Neutrophil (primary cell): ENCODE data around the gene RFXANK.

Source experiments
- H3K27ac ChIP-seq: fragments of 200-600 bp; sonication (generic); 2 replicates; pipeline ENCODE4 v1.5.1; 2016; ENCODE audit warnings: mild to moderate bottlenecking, moderate library complexity
- H3K27me3 ChIP-seq: fragments of 200-600 bp; sonication (generic); 2 replicates; pipeline ENCODE4 v1.6.0; 2016; ENCODE audit warnings: mild to moderate bottlenecking
- H3K36me3 ChIP-seq: fragments of 200-600 bp; sonication (generic); 2 replicates; pipeline ENCODE4 v1.5.1; 2017
- H3K4me1 ChIP-seq, 2 experiments: fragments of 200-600 bp in 1 of 2; sonication (generic) in 1 of 2; 1 replicate in 1 of 2; 2 replicates in 1 of 2; pipeline versions ENCODE4 v1.5.1 to v1.6.1; 2013 to 2016; ENCODE audit warnings: low read depth in 1 of 2, low read length in 1 of 2, mild to moderate bottlenecking in 1 of 2, moderate library complexity in 1 of 2; ENCODE audit not compliant: control insufficient read depth in 1 of 2, insufficient read depth in 1 of 2
- H3K4me3 ChIP-seq, 2 experiments: fragments of 200-600 bp in 1 of 2; sonication (generic) in 1 of 2; 1 replicate in 1 of 2; 2 replicates in 1 of 2; pipeline ENCODE4 v1.5.1; 2013 to 2016; ENCODE audit warnings: low read depth in 1 of 2, low read length in 1 of 2, mild to moderate bottlenecking in 1 of 2, moderate library complexity in 1 of 2
- H3K9me3 ChIP-seq: fragments of 200-600 bp; sonication (generic); 2 replicates; pipeline ENCODE4 v1.5.1; 2016
- TF ChIP-seq, protein P1 (sequence below): fragments of 200-600 bp; sonication (generic); IDR thresholded peaks from 2 replicates; pipeline ENCODE4 v1.5.1; 2016; ENCODE audit warnings: antibody characterized with exemption

Gene RFXANK

DNA sequence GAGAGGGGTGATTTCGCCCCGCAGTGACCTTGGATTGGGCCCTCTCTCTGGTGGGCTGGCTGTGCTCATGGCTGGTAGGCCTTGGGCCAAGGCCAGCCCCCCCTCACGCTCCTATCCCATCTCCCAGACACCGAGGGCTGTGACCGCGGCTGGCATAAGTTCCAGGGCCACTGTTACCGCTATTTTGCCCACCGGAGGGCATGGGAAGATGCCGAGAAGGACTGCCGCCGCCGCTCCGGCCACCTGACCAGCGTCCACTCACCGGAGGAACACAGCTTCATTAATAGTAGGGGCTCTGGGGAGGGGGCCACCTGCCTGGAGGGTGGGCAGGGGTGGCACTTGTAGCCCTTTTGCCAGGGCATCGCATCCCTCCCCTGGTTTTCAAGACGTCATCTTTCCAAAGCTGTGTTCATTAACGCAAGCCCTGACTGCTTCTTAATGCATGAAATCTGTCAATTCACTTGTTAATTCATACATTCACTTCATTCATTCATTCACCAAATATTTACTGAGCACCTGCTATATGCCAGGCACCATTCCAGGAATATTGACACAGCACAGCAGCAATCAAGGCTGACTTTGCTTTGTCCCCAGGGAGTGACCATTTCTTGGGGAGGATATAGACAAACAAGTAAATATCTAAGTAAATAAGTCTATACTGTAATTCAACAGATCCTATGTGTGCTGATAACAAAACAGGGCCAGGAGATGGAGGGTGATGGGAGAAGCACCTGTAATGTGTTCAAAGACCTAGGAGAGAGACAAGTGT, 46.3 kb downstream of the RFXANK start:
- H3K27ac ChIP-seq: no peak overlapping the region
- H3K9me3 ChIP-seq: no peaks in the 10 kb centered on the region
- TF ChIP-seq, protein P1, sequence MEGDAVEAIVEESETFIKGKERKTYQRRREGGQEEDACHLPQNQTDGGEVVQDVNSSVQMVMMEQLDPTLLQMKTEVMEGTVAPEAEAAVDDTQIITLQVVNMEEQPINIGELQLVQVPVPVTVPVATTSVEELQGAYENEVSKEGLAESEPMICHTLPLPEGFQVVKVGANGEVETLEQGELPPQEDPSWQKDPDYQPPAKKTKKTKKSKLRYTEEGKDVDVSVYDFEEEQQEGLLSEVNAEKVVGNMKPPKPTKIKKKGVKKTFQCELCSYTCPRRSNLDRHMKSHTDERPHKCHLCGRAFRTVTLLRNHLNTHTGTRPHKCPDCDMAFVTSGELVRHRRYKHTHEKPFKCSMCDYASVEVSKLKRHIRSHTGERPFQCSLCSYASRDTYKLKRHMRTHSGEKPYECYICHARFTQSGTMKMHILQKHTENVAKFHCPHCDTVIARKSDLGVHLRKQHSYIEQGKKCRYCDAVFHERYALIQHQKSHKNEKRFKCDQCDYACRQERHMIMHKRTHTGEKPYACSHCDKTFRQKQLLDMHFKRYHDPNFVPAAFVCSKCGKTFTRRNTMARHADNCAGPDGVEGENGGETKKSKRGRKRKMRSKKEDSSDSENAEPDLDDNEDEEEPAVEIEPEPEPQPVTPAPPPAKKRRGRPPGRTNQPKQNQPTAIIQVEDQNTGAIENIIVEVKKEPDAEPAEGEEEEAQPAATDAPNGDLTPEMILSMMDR: no peak
- no peak overlapping the region for H3K4me3 ChIP-seq
- no peaks in the 10 kb centered on the region for H3K4me1 ChIP-seq
- H3K27me3 ChIP-seq: peaks cover 4% of the 10 kb centered on the region
- H3K36me3 ChIP-seq: no peaks in the 10 kb centered on the region

DNA sequence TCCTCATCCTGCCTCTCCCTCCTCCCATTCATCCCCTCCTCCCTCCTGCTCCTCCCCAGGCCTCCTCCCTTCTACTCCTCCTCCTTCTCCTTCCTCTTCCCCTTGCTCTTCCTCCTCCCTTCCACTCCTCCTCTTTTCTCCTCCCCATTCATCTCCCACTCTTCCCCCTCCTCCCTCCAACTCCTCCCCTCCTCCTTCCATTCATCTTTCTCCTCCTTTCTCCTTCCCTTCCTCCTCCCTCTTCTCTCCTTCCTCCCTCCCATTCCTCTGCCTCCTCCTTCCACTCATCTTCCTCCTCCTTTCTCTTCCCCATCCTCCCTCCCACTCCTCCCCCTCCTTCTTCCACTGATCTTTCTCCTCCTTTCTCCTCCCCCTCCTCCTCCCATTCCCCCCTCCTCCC, 47.6 kb downstream of the RFXANK start:
- H3K9me3 ChIP-seq: no peaks in the 10 kb centered on the region
- no peaks in the 10 kb centered on the region for H3K4me1 ChIP-seq
- TF ChIP-seq, protein P1: no peak
- no peak overlapping the region for H3K4me3 ChIP-seq
- H3K27me3 ChIP-seq: peaks cover 4% of the 10 kb centered on the region
- H3K27ac ChIP-seq: no peak overlapping the region
- H3K36me3 ChIP-seq: no peaks in the 10 kb centered on the region

DNA sequence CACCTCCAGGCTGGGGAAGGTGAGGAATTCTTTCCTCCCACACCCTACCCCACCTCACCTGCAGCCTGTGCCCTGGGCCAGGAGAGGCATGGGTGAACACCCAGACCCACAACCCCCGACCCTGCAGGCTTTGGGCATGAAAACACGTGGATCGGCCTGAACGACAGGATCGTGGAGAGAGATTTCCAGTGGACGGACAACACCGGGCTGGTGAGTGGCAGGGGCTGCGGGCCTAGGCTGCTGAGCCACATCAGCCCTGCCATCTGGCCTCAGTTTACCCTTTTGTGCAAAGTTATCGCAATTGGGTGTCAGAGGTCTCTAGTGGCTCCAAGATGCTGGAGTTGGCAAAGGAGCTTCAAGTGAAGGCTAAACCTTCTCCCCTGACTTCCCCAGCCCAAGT, 48.4 kb downstream of the RFXANK start:
- Histone ChIP-seq H3K9me3 (no peaks in the 10 kb centered on the region), H3K4me1 (no peaks in the 10 kb centered on the region), H3K27ac (no peak overlapping the region), H3K4me3 (no peak overlapping the region), H3K36me3 (no peaks in the 10 kb centered on the region), H3K27me3 (peaks cover 4% of the 10 kb centered on the region)
- TF ChIP-seq, protein P1: no peak

- Histone ChIP-seq H3K36me3 (no peaks in the 10 kb centered on the region), H3K9me3 (no peaks in the 10 kb centered on the region), H3K27ac (no peak overlapping the region), H3K4me1 (no peaks in the 10 kb centered on the region), H3K27me3 (peaks cover 44% of the 10 kb centered on the region), H3K4me3 (no peak overlapping the region)
- TF ChIP-seq, protein P1: no peak
Measured at GRCh38 chr19:19250196-19250801, 58.2 kb downstream of the RFXANK start.
